Naive thymus-derived CD8-positive, alpha-beta T cell (primary cell): Measurements from ENCODE around the gene LMO2. TPM values are rescaled to one million over a fixed set of nuclear protein-coding genes. Genes with fewer than 3 reads are reported as not detected.

ENCODE experiments used
- ATAC-seq, 2 donors: fragments of 150-1000 bp; cut with Tn5 transposase in 1 of 2; sonication (Bioruptor Pico), chemical (Tn5 transposase) in 1 of 2; 1 replicate in 1 of 2; 2 replicates in 1 of 2; pipeline ENCODE4 v1.10.0; 2021; ENCODE audit warnings: mild to moderate bottlenecking in 2 of 2, moderate library complexity in 2 of 2
- POLR2A ChIA-PET: fragments of 350-600 bp; sonication (Branson Sonifier 250); formaldehyde crosslinking; loops from one replicate; lab custom pipeline; 2021; ENCODE audit warnings: antibody characterized with exemption; lab: Charles Lee
- DNase-seq, 10 donors: peaks; one replicate each; pipeline versions ENCODE4 v3.0.0 to v3.0.0-alpha.2; 2020 to 2022
- H3K27ac Mint-ChIP-seq, 10 donors: one replicate each; pipeline ENCODE4 v1.8.0; 2020 to 2022; ENCODE audit warnings: mild to moderate bottlenecking in 10 of 10, mixed read lengths in 10 of 10, moderate library complexity in 4 of 10, inconsistent platforms in 1 of 10
- H3K27me3 Mint-ChIP-seq, 5 donors: one replicate each; pipeline ENCODE4 v1.8.0; 2021 to 2022; ENCODE audit warnings: mixed read lengths in 5 of 5
- H3K36me3 Mint-ChIP-seq, 3 donors: one replicate each; pipeline ENCODE4 v1.8.0; 2020 to 2022; ENCODE audit warnings: mixed read lengths in 3 of 3, mild to moderate bottlenecking in 2 of 3, inconsistent platforms in 1 of 3
- H3K4me1 Mint-ChIP-seq, 4 donors: one replicate each; pipeline ENCODE4 v1.8.0; 2021 to 2022; ENCODE audit warnings: mixed read lengths in 4 of 4
- H3K4me3 Mint-ChIP-seq, 10 donors: one replicate each; pipeline ENCODE4 v1.8.0; 2020 to 2022; ENCODE audit warnings: mild to moderate bottlenecking in 10 of 10, mixed read lengths in 10 of 10, moderate library complexity in 6 of 10, inconsistent platforms in 1 of 10
- H3K9me3 Mint-ChIP-seq, 9 donors: one replicate each; pipeline ENCODE4 v1.8.0; 2020 to 2022; ENCODE audit warnings: mixed read lengths in 9 of 9, mild to moderate bottlenecking in 3 of 9, inconsistent platforms in 1 of 9, moderate library complexity in 1 of 9
- polyA plus RNA-seq, 3 donors: library from polyadenylated mRNA; unstranded; fragments of 300-500 nt; fragmentation: Illumina TruSeq; gene quantifications; one replicate each; pipeline ENCODE4 v1.2.3, GENCODE V29; 2021
- total RNA-seq, 8 experiments: library from RNA in 2 of 8; stranded (reverse) in 2 of 8; gene quantifications; one replicate each; pipeline ENCODE4 v1.2.3 and lab custom pipeline; 2021 to 2026

The LMO2 gene
- total and polyA plus RNA-seq, 5 experiments from 2014 or later: 0.47 to 0.99 TPM; not detected in 3

DNA sequence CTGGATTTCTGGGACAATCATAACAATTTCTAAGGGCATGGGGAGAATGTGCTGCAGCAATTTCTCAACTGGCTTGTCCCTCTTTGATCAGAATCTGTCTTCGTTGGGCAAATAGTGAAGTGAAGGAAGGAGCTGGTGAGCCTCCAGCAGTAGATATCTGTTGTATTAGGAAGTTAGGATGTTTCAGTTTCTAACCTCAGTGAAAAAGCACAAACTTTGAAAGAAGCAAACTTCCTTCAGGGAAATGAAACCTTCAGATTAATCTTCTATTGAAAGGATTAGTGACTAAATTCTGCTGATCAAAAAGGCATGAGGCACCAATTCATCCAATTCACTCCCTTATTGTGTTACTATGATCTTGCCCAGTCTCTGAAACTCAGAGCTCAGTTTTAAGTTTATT, 24.3 kb downstream of the LMO2 start:
- H3K4me3 Mint-ChIP-seq: peak overlapping the region in 4 of 10 donors; percentile 49 to 80 (median 66)
- peaks cover 37 to 85% (median 49%) of the 10 kb centered on the region in 5 donors for H3K27me3 Mint-ChIP-seq
- POLR2A ChIA-PET: no interaction called here
- peak overlapping the region in 1 of 10 donors; percentile 1 for H3K27ac Mint-ChIP-seq
- H3K36me3 Mint-ChIP-seq: no peaks in the 10 kb centered on the region
- no peak for DNase-seq
- H3K4me1 Mint-ChIP-seq: peaks cover 4 to 30% (median 19%) of the 10 kb centered on the region in 4 donors
- no peak for ATAC-seq
- no peaks in the 10 kb centered on the region for H3K9me3 Mint-ChIP-seq

DNA sequence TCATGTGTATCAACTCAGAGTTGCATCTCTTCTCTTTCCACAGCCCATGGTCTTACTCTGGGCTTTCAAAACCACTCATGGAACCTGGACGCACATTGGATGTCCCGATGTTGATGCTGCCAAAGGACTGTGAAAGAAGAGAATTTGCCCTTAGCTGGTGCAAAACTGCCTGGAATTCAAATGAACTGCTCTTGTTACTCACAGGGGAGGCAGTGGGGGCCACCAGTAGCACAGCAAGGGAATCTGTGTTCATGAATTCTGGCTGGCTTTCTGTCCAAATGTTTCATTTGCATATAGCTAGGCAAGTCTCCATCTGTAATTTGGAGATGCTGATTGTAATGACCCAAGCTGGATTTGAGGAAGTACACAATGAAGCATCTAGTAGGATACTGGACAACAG, 24.9 kb downstream of the LMO2 start:
- Mint-ChIP-seq H3K4me3 (peak overlapping the region in 2 of 10 donors; percentile 18 to 80), H3K36me3 (no peaks in the 10 kb centered on the region), H3K9me3 (no peaks in the 10 kb centered on the region), H3K27ac (no peak overlapping the region), H3K27me3 (peaks cover 34 to 79% (median 46%) of the 10 kb centered on the region in 5 donors), H3K4me1 (peaks cover 4 to 30% (median 19%) of the 10 kb centered on the region in 4 donors)
- DNase-seq (no peak), ATAC-seq (no peak)
- POLR2A ChIA-PET: no interaction called here

DNA sequence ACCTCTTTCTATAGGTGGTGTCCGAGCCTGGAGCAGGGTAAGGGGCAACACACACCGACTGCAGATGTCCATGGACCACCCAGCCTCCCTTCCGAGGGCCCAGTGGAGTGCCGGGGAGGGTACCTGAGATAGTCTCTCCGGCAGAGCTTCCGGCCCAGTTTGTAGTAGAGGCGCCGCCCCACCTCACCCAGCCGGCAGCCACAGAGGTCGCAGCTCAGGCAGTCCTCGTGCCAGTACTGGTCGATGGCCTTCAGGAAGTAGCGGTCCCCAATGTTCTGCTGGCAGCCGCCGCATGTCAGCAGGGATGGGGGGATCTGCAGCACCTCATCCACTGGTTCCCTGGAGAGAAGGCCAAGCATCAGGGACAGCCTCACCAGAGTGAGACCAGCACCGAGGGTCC, 27.4 kb downstream of the LMO2 start:
- Mint-ChIP-seq H3K4me1 (peaks cover 0 to 19% (median 9%) of the 10 kb centered on the region in 4 donors), H3K4me3 (no peak overlapping the region), H3K27me3 (peaks cover 25 to 79% (median 47%) of the 10 kb centered on the region in 5 donors), H3K27ac (no peak overlapping the region), H3K36me3 (no peaks in the 10 kb centered on the region), H3K9me3 (no peaks in the 10 kb centered on the region)
- POLR2A ChIA-PET: no interaction called here
- ATAC-seq (no peak), DNase-seq (no peak)

- H3K9me3 Mint-ChIP-seq: no peaks in the 10 kb centered on the region
- ATAC-seq (no peak), DNase-seq (no peak)
- H3K4me3 Mint-ChIP-seq: no peak overlapping the region
- peaks cover 27 to 86% (median 53%) of the 10 kb centered on the region in 5 donors for H3K27me3 Mint-ChIP-seq
- no peak overlapping the region for H3K27ac Mint-ChIP-seq
- POLR2A ChIA-PET: no interaction called here
- H3K36me3 Mint-ChIP-seq: no peaks in the 10 kb centered on the region
- H3K4me1 Mint-ChIP-seq: peaks cover 0 to 18% (median 8%) of the 10 kb centered on the region in 4 donors
These were observed 28.3 kb downstream of the LMO2 start for GRCh38 chr11:33863418-33864172.

DNA sequence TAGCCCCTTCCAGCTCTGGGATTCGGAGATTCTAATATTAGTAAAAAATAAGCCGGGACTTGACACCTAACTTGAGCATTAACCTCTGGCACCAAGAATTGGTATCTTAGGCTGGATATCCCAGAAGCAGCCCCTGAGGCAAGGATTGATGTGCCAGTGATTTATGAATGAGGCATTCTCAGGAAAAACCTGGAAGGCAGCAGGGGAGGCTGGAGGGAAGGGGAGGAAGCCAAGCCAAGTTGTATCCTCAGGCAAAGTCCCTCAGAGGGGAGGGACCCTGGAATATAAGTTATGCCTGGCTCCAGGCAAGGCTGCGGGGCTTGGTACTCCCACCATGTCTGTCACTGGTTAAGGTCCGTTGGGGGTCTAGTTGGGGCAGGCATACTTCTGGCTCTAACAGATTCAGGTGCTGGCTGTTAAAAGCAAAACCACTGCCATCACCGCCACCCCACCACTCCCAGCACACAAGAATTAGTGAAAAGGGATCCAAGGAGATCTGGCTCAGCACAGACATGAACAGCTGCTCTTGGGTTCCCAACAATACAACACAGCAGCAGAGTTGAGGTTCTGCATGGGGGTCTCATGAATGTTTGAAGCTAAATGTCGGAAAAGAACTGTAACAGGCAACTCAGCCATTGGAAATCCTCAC, 29.8 kb downstream of the LMO2 start:
- ATAC-seq: no peak

DNA sequence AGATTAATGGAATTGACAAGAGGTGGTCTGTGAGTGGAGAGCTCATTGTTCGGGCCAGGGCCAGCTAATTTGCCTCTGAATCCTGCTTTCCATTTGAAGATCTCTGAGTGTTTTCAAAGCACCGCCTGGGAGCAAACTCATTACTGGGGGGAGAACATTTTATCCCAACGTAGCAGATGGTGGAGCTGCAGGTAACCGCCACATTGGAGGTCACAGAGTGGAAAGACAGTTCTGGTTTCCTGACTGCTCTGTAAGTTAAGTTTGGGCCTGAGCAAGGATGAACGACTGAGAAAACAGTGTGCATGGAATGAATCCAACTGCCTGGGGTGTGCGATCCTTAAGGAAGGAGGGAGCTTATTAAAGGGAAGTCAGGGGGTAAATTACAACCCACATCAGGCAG, 30.5 kb downstream of the LMO2 start:
- H3K27me3 Mint-ChIP-seq: peaks cover 25 to 64% (median 39%) of the 10 kb centered on the region in 5 donors
- H3K36me3 Mint-ChIP-seq: no peaks in the 10 kb centered on the region
- H3K4me1 Mint-ChIP-seq: peaks cover 0 to 3% (median 2%) of the 10 kb centered on the region in 4 donors
- H3K4me3 Mint-ChIP-seq: no peak overlapping the region
- H3K9me3 Mint-ChIP-seq: no peaks in the 10 kb centered on the region
- DNase-seq (no peak), ATAC-seq (no peak)
- POLR2A ChIA-PET: no interaction called here
- H3K27ac Mint-ChIP-seq: no peak overlapping the region

More for the DNA sequence above, 29.8 kb downstream of the LMO2 start:
- Mint-ChIP-seq H3K27me3 (peaks cover 27 to 70% (median 44%) of the 10 kb centered on the region in 5 donors), H3K27ac (no peak overlapping the region), H3K36me3 (no peaks in the 10 kb centered on the region), H3K9me3 (no peaks in the 10 kb centered on the region), H3K4me3 (no peak overlapping the region), H3K4me1 (peaks cover 0 to 6% (median 2%) of the 10 kb centered on the region in 4 donors)
- DNase-seq: no peak
- POLR2A ChIA-PET: interaction anchor here (0.6 kb wide), 1 partner anchor 11 kb away, joined by 3 read pairs; no protein-coding TSS in a partner anchor

DNA sequence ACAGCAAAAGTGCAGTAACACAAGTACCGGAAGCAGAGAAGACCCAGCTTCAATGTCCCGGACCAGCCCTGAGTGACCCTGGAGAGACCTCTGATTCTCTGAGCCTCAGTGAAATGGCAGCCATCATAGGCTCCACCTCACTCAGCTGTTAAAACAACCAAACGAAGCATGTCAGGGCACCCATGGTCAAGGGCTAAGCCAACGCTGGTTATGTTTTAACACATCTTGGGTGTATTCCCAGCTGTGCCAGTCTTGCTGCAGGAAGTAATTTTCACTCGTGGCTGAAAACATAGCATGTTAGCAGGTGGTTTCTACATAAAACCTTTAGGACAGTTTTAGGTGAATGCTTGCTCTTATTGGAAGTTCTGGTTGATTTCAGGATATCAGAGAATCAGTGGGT, 30.9 kb downstream of the LMO2 start:
- H3K36me3 Mint-ChIP-seq: no peaks in the 10 kb centered on the region
- H3K9me3 Mint-ChIP-seq: no peaks in the 10 kb centered on the region
- peaks cover 22 to 62% (median 35%) of the 10 kb centered on the region in 5 donors for H3K27me3 Mint-ChIP-seq
- POLR2A ChIA-PET: no interaction called here
- ATAC-seq (no peak), DNase-seq (no peak)
- peaks cover 0 to 3% (median 2%) of the 10 kb centered on the region in 4 donors for H3K4me1 Mint-ChIP-seq
- no peak overlapping the region for H3K4me3 Mint-ChIP-seq
- no peak overlapping the region for H3K27ac Mint-ChIP-seq

- H3K36me3 Mint-ChIP-seq: no peaks in the 10 kb centered on the region
- H3K4me1 Mint-ChIP-seq: peaks cover 0 to 3% (median 2%) of the 10 kb centered on the region in 4 donors
- ATAC-seq (no peak), DNase-seq (no peak)
- H3K9me3 Mint-ChIP-seq: no peaks in the 10 kb centered on the region
- H3K27ac Mint-ChIP-seq: no peak overlapping the region
- peaks cover 17 to 62% (median 34%) of the 10 kb centered on the region in 5 donors for H3K27me3 Mint-ChIP-seq
- POLR2A ChIA-PET: no interaction called here
- no peak overlapping the region for H3K4me3 Mint-ChIP-seq
These were observed 32.6 kb downstream of the LMO2 start for GRCh38 chr11:33859306-33859705.

GRCh38 chr11:33857933-33858371, 33.9 kb downstream of the LMO2 start:
- DNase-seq (peak; percentile 51 to 86 (median 70)), ATAC-seq (peak; percentile 90 to 91)
- Mint-ChIP-seq H3K4me1 (peaks cover 0 to 3% (median 2%) of the 10 kb centered on the region in 4 donors), H3K36me3 (no peaks in the 10 kb centered on the region), H3K9me3 (no peaks in the 10 kb centered on the region), H3K27ac (no peak overlapping the region), H3K4me3 (no peak overlapping the region), H3K27me3 (peaks cover 18 to 54% (median 36%) of the 10 kb centered on the region in 5 donors)
- POLR2A ChIA-PET: interaction anchor here (0.9 kb wide), 1 partner anchor 113 kb away, joined by 4 read pairs; no protein-coding TSS in a partner anchor

GRCh38 chr11:33855500-33855899, 36.4 kb downstream of the LMO2 start:
- DNase-seq: no peak
- POLR2A ChIA-PET: no interaction called here
- peaks cover 15 to 40% (median 27%) of the 10 kb centered on the region in 5 donors for H3K27me3 Mint-ChIP-seq
- no peaks in the 10 kb centered on the region for H3K9me3 Mint-ChIP-seq
- no peak overlapping the region for H3K27ac Mint-ChIP-seq
- peaks cover 0 to 3% (median 2%) of the 10 kb centered on the region in 4 donors for H3K4me1 Mint-ChIP-seq
- no peak overlapping the region for H3K4me3 Mint-ChIP-seq
- no peaks in the 10 kb centered on the region for H3K36me3 Mint-ChIP-seq
- ATAC-seq: no peak

DNA sequence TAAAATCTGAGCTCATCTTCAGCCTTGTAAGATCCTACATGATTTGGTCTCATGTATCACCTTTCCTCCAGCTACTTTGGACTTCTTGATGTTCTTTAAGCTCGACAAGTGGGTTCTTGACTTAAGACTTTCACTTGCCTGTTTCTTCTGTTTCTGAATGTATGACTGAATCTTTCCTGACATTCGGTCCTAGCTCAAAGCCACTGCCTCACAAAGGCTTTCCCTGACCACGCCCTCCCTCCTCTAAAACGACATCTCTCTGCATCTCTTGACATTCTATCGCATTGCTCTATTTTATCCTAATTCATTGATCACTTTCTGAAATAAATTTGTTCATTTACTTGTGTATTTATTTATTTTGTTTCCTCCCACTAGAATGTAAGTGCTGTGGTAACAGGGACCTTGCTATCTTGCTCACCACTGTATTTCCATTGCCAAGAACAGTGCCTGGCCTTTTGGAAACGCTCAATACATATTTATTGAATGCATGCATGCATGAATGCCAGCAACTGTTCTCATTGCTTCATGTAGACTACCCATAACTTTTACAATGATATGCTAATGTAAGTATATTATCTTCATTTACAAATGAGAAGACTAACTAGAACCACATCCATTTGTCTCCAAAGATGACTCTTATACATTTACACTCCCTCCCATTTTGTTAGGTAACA, 43.0 kb downstream of the LMO2 start:
- peaks cover 13 to 26% (median 18%) of the 10 kb centered on the region in 5 donors for H3K27me3 Mint-ChIP-seq
- H3K27ac Mint-ChIP-seq: no peak overlapping the region
- no peak for DNase-seq
- no peak for ATAC-seq
- POLR2A ChIA-PET: no interaction called here
- no peaks in the 10 kb centered on the region for H3K36me3 Mint-ChIP-seq
- H3K4me3 Mint-ChIP-seq: no peak overlapping the region
- H3K4me1 Mint-ChIP-seq: no peaks in the 10 kb centered on the region
- no peaks in the 10 kb centered on the region for H3K9me3 Mint-ChIP-seq

GRCh38 chr11:33847251-33847650, 44.6 kb downstream of the LMO2 start:
- H3K4me3 Mint-ChIP-seq: no peak overlapping the region
- H3K4me1 Mint-ChIP-seq: no peaks in the 10 kb centered on the region
- H3K27ac Mint-ChIP-seq: no peak overlapping the region
- no peaks in the 10 kb centered on the region for H3K9me3 Mint-ChIP-seq
- no peaks in the 10 kb centered on the region for H3K36me3 Mint-ChIP-seq
- DNase-seq (no peak), ATAC-seq (no peak)
- POLR2A ChIA-PET: no interaction called here
- peaks cover 11 to 35% (median 22%) of the 10 kb centered on the region in 5 donors for H3K27me3 Mint-ChIP-seq
